Measurements from ENCODE around the gene RNPEPL1.

The RNPEPL1 gene

GRCh38 chr2:240578488-240578887 is 10.2 kb downstream of the RNPEPL1 start:
- no peak for DNase-seq

GRCh38 chr2:240579071-240579762 is 10.9 kb downstream of the RNPEPL1 start:
- DNase-seq = no peak

GRCh38 chr2:240579771-240580614 is 11.7 kb downstream of the RNPEPL1 start:
- no peak for DNase-seq

- DNase-seq = no peak
Observed at GRCh38 chr2:240581811-240582210, 13.5 kb downstream of the RNPEPL1 start.

- DNase-seq = no peak
Observed at GRCh38 chr2:240582781-240583180, 14.5 kb downstream of the RNPEPL1 start.

- no peak for DNase-seq
Observed at GRCh38 chr2:240583774-240584173, 15.5 kb downstream of the RNPEPL1 start.

GRCh38 chr2:240584486-240585031 is 16.3 kb downstream of the RNPEPL1 start:
- DNase-seq = no peak

GRCh38 chr2:240585101-240585500 is 16.8 kb downstream of the RNPEPL1 start:
- no peak for DNase-seq

GRCh38 chr2:240585681-240586197 is 17.5 kb downstream of the RNPEPL1 start:
- DNase-seq = no peak

- peak; percentile 63 for DNase-seq
Observed at GRCh38 chr2:240586198-240586918, 18.1 kb downstream of the RNPEPL1 start, which contains the start of gene CAPN10. Gene CAPN10 (plus strand): TSS chr2:240586734. CDS start chr2:240586912, 178 bp downstream.

- DNase-seq = no peak
Observed at GRCh38 chr2:240586919-240587800, 18.9 kb downstream of the RNPEPL1 start.

GRCh38 chr2:240588006-240588655 is 19.8 kb downstream of the RNPEPL1 start:
- DNase-seq = no peak

GRCh38 chr2:240588669-240589068 is 20.4 kb downstream of the RNPEPL1 start:
- no peak for DNase-seq

GRCh38 chr2:240589375-240589774 is 21.1 kb downstream of the RNPEPL1 start:
- DNase-seq = no peak

GRCh38 chr2:240589850-240590525 is 21.7 kb downstream of the RNPEPL1 start:
- no peak for DNase-seq

GRCh38 chr2:240590681-240591111 is 22.4 kb downstream of the RNPEPL1 start:
- no peak for DNase-seq

- DNase-seq = no peak
Observed at GRCh38 chr2:240591226-240591625, 22.9 kb downstream of the RNPEPL1 start.

- DNase-seq = no peak
Observed at GRCh38 chr2:240591784-240592183, 23.5 kb downstream of the RNPEPL1 start.

GRCh38 chr2:240593026-240593702 is 24.9 kb downstream of the RNPEPL1 start:
- no peak for DNase-seq

Measured in NCI-H2029 treated with DMSO at 0.1 percent for 48 hours (cell line).